Hematopoietic multipotent progenitor cell treated with erythropoietin and hydrocortisone succinate and interleukin-3 and kit ligand, for 8 days (in vitro differentiated cells): ENCODE data around the gene C10orf95.

Source experiments
- DNase-seq: peaks from one replicate; pipeline ENCODE4 v3.0.0-alpha.2; 2015

Gene C10orf95

DNA sequence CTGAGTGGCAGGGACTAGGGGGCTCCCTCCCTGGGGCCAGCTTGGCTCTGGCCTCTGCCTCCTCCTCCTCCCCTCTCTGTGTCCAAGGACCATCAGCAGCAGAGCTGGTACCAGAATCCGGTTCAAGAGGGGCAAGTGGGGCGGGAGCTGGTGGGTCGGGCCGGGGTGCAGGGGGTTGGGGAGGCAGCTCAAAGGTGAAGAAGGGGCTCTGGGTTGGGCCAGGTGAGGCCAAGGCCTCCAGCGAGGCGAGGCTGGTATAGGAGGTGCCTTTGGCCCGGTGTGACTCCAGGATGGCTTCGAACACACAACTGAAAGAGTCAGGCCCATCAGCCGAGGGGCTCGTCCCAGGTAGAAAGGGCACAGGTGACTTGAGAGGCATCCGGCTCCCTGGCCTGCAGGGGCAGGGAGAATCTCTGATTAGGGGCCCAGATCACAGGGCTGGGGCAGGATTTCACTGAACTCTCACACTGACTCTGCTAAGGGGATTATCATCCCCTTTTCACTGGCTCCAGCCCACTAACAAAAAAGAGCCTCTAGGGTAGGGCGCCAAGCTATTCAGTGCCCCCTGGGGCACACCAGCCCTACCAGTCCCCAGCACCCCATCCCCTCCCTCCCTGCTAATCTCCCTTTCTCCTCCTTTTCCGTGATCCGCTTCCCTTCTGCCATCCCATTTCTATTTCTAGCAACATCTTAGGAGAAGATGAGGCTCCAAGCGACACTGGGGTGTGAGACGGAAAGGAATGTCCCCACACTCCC lies 37.4 kb downstream of the C10orf95 start:
- DNase-seq = no peak

DNA sequence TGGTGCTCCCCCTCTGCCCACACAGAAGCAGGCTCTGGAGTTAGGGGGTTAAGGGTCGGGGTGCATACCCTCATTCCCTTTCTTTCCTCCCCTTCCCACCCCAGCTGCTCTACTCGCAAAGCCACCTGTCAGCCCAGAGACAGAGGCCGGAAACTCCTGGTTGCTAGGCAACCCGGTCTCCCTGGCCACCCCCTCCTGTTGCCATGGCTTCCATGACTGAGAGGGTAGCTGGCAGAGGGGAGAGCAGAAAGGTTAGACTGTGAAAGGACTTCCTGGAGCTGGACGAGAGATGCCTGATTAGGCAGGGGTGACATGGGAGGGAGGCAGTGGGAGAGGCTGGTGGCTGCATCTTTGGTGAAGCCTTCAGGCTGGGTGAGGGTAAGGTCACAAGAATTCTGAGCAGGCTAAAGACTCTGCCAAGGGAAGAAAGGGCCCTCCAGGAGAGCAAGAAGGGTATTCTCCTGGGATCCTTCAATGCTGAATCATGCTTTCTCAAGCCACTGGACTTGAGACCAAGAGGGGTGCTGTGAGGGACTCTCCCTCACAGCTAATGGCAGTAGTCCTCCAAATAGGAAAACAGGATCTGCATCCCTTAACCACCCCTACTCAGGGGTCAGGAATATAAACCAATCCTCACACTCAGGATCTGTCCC lies 38.2 kb downstream of the C10orf95 start:
- no peak for DNase-seq

DNA sequence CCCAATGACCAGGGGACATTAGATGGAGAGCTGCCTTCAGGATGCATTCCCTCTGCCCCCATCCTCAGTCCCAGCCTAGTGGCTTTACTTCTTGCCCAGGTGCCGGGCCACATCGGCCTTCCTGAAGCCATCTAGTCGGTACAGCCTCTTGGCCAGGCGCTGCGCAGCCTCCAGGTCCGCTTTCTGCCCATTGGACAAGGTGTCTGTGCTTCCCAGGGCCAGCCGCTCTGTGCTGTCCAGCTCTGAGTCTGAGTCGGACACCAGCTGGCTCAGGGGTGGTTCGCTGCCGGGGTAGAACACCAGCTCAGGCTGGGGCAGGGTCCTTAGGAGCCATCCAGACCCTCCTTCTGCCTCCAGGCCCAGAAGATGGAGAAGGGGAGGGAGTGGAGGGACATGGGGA lies 39.0 kb downstream of the C10orf95 start:
- no peak for DNase-seq

DNA sequence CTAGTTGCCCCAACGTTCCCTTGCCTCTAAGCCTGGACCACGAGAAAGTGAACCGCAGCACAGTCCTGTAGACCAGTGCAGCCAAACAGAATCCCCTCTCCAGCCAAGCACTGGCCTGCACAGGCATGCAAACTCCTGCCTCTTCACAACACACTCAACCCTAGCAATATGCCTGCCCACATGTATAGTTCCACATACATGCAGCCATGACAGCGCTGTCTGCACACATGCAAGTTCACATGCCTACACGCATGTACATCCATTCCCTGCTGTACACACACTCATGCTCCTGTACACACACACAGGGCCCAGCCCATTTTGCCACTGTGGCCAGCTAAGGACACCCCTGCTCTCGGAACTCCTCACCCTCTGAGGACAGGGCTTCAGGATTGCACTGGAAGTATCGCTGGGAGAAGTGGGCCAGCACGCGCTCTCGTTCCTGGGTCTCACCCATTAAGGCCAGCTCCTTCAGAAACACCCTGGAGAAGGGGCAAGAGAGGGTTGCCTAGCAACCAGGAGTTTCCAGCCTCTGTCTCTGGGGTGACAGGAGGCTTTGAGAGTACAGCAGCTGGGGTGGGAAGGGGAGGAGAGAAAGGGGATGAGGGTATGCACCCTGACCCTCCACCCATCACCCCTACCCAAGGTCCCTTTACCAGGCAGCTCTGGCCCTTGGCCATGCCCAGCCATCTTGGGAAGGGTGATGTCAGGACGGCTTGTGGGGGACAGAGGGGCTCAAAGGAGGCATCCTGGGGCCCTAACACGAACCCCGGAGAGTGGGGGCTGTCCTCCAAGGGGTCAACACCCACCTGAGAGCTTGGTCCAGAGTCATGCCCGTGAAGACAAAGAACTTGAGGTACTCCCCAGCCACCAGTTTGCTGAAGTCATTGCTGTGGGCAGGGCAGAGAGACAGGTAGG lies 39.7 kb downstream of the C10orf95 start:
- DNase-seq = no peak

DNA sequence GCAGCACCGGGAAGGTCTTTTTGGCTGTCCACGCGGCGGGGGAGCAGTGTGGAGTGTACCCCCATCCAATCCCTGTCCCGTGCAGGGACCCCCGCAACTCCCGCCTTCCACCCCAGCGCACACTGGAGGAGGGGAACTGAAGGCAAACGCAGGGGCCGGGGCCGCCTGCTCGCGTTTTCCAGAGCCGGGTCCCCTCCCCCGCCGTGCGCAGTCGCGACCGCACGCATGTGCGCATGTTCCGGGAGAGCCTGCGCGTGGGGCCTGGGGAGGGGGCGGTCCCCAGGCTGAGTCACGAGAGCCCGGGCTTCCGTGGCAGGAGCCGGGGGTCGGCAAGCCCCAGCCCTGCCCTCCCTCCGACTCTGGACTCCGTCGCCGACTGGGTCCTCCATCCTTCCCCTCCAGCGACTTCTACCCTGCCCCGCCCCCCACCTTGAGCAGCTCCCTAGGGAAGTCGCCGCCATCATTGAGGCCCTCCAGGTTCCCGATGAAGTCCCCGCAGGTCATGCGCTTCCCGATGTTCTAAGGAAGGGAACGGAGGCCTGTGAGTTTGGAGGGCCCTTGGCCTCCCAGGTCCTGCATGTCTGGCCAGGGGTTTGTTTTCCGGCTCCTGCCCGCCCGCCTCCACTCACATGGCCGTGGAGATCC lies 40.8 kb downstream of the C10orf95 start:
- DNase-seq = no peak

DNA sequence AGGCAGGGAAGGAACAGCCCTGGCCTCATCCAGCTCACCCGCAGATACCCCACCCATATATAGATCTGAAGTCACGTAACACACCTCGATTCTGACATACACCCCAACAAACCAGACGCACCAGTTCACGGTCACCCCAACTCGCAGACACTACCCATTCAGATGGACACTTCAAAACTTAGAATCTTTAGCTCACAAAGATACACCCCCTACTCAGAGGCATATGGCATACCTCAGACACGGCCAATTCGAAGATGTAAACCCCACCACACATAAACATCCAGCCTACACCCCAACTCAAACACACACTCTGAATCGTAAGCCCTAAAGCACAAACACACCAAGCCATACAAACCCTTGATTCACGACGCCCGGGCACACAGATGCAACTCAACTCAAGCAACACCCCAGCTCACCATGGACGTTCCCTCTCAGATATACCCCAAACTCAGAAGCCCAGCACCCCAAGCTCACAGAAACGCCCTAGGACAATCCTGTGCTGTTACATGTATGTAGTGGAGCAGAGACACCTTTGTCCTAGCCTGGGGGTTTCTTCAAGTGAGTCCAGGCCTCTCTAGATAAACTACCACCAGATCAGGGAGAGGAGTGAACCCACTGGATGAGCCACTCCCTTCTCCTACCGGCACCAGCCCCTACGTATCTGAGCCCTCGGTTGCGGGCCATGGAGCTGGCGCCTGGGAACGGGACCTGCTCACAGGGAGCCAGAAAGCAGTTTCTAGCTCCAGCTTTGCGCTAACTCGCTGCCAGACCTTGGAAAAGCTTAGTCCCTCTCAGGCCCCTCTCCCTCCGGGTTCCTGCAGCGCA lies 41.5 kb downstream of the C10orf95 start:
- no peak for DNase-seq

DNA sequence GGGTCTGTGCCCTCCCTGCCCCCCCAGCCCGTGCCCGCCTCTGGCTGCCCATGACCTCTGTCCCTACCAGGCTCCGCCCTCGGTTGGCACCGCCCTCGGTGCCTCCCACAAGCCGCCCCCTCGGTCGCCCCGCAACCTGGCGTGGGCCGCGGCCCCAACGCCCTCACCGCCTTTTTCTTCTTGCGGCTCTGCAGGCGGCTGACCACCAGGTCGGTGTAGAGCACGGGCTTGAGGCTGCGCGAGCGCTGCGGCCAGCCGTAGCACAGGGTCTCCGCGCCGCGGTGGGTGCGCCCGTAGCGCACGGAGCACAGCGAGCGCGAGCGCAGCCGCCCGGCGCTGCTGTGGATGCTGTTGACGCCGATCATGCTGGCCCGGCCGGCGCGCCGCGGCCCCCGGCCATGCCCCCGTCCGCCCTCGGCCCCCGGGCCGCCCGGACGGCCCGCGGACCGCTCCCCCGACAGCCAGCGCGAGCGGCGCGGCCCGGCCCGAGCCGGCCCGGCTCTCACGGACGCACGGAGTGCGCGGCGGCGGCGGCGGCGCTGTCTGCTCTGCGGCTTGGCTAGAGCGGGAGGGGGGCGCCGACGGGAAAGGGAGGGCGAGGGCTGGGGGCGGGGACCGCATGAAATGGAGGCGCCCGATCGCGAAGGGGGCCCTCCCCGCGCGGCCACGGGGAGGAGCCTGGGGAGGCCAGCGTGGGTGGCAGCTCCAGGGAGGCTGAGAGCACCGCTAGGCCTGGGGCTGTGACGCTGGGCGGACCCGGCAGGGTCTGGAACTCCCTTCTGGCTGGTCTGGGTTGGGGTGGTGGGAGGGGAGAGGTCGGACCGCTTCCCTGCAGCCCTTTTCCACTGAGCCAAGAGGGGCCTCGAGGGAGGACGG lies 42.4 kb downstream of the C10orf95 start:
- DNase-seq = no peak

DNA sequence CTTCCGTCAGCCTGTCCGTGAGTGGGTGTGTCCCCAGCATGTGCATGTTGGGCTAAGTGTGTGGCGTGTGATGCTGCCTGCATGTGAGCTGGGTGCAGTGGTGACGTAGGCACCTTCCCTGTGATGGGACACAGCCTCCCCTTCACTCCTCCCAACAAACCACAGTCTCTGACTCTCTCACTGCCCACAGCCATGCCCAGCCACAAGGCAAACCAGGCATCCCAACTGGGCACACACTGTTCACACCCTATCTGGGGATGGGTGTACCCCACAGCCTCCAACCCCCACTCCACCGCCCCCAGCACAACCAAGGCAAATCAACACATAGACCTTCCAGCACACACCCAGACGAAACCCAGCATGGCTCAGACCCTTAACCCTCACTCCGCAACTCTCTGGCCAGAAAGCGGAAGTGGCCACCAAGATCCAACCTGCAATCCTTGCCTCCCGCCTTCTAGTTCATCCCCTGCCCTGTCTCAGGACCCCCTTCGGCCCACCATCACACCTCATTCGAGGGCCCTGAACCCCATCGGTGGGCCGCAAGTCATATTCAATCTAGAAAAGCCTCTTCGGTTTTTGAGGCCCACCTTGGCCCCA lies 43.1 kb downstream of the C10orf95 start:
- DNase-seq = no peak

DNA sequence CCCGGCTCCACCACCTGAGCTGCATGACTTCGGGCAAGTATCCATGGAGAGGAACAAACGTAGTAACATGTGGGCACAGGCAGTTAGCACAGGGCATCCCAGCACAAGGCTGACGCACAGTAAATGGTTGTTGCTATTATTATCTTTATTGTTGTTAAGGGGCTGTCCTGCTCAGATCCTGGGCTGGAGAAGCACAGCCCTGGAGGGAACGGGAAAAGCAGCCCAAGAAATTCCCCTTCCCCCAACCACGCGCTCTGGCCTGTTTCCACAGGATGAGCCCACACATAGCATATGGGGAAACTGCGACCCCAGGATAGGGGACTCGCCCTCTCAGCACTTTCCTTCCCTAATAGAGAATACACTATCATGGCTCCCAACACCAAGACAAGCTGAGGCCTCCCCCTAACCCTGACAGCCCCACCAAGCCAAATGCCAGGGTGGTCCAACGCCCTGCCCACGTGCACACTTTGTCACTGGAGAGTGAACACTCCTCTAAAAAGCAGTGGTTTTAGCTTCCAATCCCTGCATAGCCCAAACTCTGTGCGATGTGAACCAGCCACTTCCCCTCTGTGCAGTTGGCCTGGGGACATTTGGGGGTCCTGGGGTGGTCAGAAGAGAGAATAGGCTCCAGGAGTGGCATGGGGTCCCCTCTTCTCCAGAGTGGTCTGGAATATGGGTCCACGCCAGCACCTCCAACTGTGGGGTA lies 43.8 kb downstream of the C10orf95 start:
- no peak for DNase-seq

DNA sequence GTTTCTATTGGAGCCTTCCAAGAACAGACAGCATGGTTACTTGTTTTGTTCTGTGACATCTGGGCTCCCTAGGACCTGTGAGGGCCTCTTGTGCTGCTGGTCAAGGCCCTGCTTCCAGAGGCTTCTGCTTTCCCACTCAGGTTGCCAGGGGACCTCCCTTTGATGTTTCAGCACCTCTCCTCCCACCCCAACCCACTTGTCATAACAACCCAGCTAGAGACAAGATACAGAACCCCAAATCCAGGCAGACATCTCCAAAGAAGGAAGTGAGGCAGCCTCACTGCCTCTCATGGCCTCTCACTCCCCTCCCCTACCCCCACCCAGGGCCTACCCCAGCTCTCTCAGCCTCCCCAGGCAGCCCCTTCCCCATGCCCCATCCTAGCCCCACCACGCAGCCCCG lies 44.5 kb downstream of the C10orf95 start:
- DNase-seq = no peak

DNA sequence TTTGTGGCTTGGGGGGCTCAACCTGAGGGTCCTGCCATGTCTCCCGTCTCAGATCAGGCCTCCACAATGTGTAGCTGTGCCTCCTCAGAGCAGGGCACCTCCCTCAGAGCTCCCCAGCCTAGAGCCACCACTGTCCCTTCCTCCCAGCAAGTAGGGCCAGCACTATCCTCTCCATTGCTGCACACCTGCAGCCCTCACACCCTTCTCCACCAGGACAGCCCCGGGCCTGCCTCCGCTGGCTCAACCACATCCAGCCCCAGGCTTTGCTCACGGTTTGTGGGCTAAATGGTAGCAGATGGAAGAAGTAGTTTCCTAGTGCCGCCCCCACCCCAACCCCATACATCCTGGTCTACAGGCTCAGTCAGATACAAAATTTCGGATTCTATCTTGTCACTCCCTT lies 45.7 kb downstream of the C10orf95 start:
- DNase-seq = no peak

DNA sequence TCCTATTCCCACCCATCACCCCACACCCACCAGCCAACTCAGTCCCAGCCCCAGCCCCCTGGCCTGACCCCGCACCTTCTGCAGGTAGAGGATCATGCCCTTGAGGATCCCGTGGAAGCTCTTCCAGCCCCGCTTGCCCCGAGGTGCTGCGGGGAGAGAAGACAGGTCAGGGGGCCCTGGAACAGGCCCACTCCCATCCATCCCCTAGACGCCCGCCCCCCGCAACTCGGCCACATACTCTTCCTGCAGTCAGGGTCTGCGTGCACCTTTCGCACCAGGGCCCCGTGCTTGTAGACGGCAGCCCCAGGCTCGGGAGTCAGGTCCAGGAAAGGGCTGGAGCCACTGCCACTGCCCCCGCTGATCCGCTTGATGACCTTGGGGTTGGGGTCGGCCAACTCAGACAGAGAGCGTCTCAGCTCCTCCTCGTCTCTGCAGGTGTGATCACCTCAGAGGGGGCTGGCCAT lies 46.2 kb downstream of the C10orf95 start:
- no peak for DNase-seq

DNA sequence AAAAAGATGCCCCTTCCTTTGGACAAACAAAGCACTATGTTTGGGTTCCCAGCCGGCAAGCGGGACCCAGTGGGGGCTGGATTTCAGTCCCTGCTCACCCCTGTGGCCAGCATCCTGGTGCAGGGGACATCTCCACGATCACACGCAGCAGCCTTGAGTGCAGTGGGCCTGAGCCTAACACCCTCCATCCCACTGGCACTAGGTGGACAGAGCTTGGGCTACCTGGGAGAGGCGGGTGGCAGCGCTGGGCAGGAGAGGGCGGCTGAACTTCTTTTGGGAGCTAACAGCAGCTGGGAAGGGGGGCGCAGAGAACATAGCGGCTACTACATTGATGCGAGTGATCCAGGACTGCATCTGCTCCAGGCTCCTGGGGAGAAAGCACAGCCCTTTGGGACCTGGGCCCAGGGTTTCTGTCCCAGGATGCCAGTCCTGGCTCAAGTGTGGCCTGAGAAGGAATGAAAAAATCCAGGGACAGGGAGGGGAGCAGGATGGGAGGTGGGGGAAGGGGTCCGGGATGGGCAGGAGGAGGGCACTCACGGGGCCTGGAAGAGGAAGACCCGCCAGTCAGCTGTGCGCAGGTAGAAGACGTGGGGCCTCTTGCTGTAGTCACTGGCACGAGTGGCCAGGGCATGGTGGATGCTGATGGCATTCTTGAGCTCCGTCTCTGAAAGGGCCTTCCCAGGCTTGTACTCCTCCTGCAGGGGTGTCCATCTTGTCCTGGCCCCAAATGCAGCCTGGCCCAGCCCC lies 46.8 kb downstream of the C10orf95 start:
- DNase-seq = no peak

DNA sequence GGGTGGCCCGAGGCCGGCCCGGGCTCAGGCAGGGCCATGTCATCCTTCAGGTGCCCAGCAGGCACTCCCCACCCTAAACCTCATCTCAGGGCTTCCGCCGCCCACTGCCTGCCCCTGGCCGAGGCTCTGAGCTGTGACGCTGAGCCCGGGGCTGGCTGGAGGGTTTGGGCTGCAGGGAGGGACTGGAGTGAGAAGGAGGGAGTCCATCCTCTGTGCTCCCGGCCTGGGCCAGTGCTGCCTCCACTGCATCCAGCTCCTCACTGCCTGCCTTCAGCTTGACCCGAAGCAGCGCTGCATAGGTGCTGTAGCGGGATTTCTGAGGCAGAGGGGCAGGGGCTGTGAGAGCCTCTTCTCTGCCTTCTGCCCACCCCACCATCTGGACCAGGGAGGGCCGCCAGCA lies 48.2 kb downstream of the C10orf95 start:
- no peak for DNase-seq

DNA sequence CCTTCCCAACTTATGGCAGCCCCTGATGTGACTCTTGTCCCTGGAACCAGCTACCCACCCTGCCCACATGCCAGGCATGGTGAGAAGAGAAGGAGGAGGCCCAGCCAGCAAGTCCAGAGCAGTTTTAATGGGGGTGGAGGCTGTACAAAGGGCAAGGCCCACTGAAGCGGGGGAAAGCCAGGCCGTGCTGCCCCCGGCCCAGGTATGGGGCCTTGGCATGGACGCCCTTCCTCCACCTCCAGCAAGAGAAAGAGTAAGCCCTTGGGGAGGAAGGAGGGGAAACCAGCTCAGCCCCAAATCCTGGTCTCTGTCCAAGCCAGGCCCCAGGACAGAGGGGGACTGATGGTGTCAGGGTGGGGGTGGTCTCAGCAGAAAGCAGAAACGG lies 48.8 kb downstream of the C10orf95 start:
- no peak for DNase-seq

DNA sequence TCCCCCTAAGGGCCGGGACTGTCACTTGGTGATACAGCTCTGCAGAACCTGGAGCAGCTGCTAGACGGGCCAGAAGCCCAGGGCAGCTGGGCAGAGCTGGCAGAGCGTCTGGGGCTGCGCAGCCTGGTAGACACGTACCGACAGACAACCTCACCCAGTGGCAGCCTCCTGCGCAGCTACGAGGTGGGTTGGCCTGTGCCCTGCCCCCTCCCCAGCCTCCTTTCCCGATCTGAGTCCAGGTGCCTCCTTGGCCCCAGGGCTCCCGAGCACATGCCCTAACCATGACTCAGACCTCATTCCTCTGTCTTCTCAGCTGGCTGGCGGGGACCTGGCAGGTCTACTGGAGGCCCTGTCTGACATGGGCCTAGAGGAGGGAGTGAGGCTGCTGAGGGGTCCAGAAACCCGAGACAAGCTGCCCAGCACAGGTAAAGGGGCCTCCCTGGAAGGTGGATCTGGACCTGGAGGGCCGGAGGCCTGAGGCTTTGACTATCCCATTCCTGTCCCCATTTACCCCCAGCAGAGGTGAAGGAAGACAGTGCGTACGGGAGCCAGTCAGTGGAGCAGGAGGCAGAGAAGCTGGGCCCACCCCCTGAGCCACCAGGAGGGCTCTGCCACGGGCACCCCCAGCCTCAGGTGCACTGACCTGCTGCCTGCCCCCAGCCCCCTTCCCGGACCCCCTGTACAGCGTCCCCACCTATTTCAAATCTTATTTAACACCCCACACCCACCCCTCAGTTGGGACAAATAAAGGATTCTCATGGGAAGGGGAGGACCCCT lies 49.4 kb downstream of the C10orf95 start:
- DNase-seq = no peak

DNA sequence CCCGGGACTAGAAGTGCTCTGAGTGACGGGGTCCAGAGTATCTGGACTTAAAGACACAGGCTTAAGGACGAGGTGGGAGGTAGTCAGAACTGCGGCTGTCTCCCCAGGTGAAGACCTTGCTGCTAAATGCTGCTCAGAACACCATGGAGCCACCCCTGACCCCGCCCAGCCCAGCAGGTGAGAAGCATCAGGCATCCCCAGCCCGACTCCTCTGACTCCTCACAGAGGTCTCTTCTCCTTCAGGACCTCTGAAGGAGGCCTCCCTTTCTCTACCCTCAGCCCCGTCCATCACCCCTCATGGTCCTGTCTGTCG lies 50.0 kb downstream of the C10orf95 start:
- DNase-seq = no peak

DNA sequence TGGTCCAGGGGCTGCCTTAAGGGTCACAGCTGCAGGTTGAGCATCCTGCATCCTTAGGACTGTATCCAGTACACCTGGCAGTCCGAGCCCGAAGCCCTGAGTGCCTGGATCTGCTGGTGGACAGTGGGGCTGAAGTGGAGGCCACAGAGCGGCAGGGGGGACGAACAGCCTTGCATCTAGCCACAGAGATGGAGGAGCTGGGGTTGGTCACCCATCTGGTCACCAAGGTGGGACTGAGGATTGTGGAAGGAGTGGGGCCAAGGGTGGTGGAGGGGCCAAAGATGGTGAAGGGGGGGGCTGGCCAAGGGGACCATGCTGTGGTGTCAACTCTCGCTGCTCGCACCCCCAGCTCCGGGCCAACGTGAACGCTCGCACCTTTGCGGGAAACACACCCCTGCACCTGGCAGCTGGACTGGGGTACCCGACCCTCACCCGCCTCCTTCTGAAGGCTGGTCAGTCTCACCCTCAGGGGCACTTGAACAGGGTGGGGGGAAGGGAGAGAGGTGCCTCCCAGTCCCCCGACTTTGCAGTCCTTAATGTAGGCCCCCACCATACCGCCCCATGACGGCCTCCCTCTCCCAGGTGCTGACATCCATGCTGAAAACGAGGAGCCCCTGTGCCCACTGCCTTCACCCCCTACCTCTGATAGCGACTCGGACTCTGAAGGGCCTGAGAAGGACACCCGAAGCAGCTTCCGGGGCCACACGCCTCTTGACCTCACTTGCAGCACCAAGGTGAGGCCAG lies 50.6 kb downstream of the C10orf95 start:
- no peak for DNase-seq
